Epithelial cell of prostate (primary cell): ENCODE data around the gene ENAM.
"Not testable (repeated sequence)": the region's sequence is repeated elsewhere in the genome, so short reads cannot be mapped to it uniquely, and the experiment has no call there.

ENCODE experiments used
- DNase-seq: peaks from one replicate; pipeline ENCODE4 v3.0.0-alpha.2; 2011; ENCODE audit warnings: low read depth, low spot score
- H3K27ac ChIP-seq: fragments of 450-650 bp; 2 replicates; pipeline ENCODE4 v1.5.1; 2017; ENCODE audit warnings: mild to moderate bottlenecking

ENAM gene

DNA sequence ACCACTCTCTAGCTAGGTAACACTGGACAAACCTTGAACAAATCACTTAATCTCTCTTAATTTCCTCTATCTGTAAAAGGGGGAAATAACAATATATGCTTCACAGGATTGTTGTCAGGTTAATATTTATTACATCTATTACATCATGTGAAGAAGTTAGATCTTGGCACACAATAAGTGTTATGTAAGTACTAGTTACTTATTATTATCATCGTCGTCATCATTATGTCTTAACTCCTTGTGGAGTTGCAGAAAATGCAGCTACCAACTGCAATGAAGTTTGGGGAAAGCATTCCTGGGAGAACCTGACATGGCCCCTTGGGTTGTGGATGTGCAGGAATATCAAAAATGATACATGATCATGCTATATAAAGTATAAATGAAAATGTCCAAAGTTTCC lies 42.5 kb downstream of the ENAM start:
- DNase-seq: no peak
- H3K27ac ChIP-seq: no peak overlapping the region

DNA sequence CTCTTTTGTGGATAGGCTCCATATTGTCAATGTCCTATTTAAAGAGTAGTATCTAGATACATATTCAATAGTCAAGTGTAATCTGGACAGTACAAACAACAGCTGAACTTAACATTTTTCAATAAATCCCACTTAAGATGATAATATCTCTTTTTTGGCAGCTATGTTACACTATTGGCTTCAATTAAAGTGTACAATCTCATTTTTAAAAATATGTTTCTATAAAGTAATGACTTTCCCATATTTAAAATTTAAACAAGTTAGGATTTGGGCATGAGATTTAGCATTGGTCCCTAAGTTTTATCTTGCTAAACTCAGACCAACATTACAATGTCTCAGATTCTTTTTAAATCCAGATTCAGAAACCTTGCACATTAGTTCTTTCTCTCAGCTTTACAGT lies 45.6 kb downstream of the ENAM start:
- no peak for DNase-seq
- no peak overlapping the region for H3K27ac ChIP-seq

DNA sequence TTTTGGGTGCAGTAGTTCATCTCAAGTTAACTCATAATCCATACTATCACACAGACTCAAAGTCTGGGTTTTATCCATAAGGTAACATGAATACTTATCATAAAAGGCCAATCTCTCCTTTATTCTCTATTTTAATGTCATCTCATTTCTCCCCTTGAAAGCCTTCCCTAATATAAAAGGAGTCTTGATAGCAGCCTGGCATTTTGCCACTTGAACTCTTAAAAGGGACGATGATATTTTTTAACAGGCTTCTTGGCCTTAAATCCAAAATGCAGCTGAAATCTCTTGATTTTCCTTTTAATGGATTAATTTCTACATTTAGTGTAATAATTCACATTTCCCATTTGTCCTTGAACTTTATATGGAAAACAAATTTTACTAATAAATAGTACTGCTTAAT lies 46.2 kb downstream of the ENAM start:
- no peak for DNase-seq
- H3K27ac ChIP-seq: no peak overlapping the region

DNA sequence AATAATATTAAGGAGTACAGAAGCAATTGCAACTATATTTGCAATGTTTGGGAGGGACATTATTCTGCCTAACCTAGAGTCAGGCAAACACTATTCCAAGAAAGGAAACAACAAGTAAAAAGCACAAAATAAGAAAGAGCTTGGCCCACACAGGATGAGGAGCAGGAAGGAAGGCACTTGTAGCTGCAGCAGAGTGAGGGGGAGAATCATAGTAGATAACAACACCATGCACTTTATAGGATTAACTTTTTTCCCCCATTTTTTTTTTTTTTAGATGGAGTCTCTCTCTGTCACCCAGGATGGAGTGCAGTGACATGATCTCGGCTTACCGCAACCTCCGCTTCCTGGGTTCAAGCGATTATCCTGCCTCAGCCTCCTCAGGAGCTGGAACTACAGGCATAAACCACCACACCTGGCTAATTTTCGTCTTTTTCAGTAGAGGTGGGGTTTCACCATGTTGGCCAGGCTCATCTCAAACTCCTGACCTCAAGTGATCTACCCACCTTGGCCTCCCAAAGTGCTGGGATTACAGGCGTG lies 48.1 kb downstream of the ENAM start:
- no peak for DNase-seq
- H3K27ac ChIP-seq: no peak overlapping the region

DNA sequence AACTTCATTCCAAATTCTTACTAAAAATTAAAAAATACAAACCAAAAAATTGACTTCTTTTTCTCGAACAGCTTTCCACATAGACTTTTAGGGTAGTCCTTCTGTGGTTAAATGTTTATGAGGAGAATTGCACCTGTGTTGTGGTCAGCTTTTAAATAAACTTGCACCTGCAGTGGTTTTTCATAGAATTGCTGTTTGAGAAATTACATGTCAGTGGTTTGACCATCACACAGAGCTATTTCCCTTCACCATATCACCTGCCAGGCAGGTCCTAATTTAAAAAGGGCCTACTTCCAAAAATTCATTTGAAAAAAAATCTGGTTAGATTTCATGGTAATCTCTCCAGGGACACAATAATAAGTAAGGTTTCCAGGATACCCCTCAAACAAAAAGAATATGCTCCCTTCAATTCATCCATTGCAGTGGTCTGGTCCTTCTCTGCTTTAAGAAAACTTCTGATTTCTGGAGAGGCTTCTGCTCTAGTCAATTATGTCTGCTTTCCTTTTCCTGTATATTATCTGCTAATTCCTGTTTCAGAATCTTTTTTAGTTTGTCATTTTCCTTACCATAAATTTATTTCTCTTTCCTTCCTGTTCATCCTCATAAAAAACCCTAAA lies 49.9 kb downstream of the ENAM start:
- H3K27ac ChIP-seq: no peak overlapping the region
- DNase-seq: no peak

DNA sequence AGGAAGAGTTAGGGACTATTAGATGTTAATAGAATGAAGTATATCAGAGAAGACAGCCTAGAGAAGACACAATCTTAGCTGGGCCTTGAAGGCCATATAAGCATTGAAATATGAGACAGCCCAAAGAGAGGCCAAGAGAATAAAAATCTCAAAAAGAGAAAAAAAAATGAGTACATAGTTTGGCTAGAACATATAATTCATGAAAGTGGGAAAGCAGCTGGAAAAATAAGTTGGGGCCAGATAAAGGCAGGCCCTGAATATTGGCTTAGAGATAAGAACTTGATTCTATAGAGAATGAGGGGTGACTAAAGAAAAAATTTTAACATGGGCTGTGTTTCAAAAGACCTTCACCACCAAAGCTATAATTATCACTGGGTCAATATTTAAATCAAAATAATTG lies 52.4 kb downstream of the ENAM start:
- no peak for DNase-seq
- no peak overlapping the region for H3K27ac ChIP-seq

DNA sequence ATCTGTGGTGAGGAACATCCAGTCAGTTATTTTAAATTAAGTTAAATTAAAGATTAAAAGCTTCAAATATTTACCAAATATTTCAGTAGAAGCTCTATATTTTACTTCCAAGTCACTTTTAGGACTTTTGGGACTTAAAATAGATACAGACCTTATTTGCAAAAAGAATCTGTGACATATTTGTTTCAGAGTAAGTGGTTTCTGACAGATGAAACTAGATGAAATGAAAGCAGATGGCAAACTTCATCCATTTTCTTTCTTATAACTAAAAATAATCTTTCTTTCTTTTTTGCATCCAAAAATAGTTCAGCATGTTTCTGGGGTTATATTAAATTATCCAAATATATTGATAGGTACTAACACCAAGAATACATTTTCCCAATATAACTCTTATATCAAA lies 53.2 kb downstream of the ENAM start:
- DNase-seq: no peak
- no peak overlapping the region for H3K27ac ChIP-seq

DNA sequence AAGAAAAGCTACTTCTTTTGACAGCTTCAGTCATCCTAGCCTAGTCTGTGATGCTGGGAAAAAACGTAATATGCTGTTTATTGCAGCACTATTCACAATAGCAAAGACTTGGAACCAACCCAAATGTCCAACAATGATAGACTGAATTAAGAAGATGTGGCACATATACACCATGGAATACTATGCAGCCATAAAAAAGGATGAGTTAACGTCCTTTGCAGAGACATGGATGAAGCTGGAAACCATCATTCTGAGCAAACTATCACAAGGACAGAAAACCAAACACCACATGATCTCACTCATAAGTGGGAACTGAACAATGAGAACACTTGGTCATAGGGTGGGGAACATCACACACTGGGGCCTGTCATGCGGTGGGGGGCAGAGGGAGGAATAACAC lies 53.6 kb downstream of the ENAM start:
- DNase-seq: not testable (repeated sequence)

DNA sequence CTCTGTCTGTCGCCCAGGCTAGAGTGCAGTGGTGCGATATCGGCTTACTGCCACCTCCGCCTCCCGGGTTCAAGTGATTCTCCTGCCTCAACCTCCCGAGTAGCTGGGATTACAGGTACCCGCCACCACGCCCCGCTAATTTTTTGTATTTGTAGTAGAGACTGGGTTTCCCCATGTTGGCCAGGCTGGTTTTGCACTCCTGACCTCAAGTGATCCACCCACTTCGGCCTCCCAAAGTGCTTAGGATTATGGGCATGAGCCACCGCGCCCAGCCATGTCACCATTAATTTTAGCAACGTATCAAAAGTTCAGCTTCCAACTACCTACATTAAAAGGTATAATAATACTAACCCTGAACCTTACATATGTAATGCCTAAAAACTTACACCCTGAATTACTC lies 58.8 kb downstream of the ENAM start:
- no peak for DNase-seq
- peak overlapping the region; percentile 91 for H3K27ac ChIP-seq

More for the DNA sequence above, 53.6 kb downstream of the ENAM start:
- H3K27ac ChIP-seq: not testable (repeated sequence)

DNA sequence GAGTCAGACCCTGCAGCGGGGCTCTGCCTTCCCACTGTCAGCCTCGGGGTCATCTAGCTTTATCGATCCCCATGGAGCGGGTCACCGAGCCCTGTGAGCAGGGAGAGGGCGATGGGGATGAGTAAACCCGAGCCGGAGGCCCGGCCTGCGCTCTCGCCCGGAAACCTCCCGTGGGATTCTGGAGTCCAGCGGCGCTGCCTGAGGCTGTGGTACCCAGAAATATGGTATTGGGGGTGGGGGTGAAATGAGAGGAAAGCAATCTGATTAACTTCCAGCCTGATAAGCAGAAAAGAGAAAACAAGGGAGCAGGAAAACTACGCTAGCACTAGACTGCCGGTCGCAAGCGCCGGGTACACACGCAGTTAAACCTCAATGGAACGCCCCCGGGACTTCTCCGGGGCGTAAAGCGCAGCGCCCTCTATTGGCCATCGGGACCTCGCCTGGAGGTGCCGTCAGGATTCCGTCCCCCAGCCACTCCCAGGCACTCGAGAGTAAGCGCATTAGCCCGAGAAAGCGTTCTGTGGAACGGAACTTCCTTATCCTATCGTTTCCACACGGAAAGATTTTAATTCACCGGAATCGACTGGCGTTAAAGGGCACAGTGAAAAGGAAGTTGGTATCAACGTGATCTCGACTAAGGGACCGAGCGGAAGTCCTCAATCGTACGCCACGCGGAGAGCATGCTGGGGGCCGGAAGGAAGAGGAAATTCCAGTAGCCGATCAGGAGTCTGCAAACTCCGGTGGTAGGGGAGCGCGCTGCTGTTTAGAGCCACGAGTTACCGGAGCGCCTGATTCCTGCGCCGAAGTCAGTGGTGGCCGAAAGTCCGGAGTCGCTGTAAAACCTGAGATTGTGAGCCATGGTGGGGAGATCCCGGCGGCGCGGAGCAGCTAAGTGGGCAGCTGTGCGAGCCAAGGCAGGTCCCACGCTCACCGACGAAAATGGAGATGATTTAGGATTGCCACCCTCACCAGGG lies 59.6 kb downstream of the ENAM start, which contains the start of gene UTP3:
Gene UTP3 (plus strand): TSS at position 712 of the 974 bp plus-strand sequence. CDS start 146 bp downstream, at position 858.
- DNase-seq: peak; percentile 92

DNA sequence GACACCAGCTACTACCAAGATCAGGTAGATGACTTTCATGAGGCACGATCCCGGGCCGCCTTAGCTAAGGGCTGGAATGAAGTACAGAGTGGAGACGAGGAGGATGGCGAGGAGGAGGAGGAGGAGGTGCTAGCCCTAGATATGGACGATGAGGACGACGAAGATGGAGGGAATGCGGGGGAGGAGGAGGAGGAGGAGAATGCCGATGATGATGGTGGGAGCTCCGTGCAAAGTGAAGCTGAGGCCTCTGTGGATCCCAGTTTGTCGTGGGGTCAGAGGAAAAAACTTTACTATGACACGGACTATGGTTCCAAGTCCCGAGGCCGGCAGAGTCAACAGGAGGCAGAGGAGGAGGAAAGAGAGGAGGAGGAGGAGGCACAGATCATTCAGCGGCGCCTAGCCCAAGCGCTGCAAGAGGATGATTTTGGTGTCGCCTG lies 60.3 kb downstream of the ENAM start:
- peak overlapping the region; percentile 91 for H3K27ac ChIP-seq
- DNase-seq: no peak

More for the DNA sequence above, 59.6 kb downstream of the ENAM start, which contains the start of gene UTP3:
- peak within 1 kb of the TSS; percentile 91 for H3K27ac ChIP-seq

DNA sequence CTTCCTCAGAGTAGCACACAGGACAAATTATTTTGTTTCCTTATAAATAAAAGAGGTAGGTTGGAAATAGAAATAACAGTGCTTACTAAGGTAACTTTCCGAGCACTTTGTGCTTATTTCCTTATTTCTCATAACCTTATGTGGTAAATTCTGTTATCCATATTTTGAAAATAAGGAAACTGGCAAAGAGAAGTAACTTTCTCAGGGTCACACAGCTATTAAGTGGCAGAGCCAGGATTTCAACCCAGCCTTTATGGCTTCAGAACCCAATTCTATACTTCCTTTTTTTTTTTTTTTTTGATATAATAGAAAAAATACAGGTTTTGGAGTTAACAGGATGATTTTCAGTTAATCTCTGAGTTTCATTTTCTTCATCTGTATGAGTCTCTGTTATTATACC lies 63.1 kb downstream of the ENAM start:
- H3K27ac ChIP-seq: no peak overlapping the region

DNA sequence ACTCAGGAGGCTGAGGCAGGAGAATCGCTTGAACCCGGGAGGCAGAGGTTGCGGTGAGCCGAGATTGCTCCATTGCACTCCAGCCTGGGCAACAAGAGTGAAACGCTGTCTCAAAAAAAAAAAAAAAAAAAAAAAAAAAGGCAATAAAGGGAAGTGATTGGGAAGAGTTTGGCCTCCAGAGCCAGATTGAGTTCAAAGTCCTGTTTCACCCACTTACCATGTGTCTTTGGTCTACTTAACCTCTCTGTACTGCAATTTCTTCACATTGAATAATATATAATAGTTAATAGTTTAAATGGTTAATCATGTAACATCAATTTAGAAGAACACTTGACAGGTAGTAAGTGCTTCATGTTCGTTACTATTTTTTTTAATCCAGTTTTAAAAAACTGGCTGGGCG lies 66.1 kb downstream of the ENAM start:
- not testable (repeated sequence) for DNase-seq, H3K27ac ChIP-seq

More for the DNA sequence above, 63.1 kb downstream of the ENAM start:
- DNase-seq: no peak
